GM12801 (cell line): ENCODE results near the gene SHB.

ENCODE experiments used
- TF ChIP-seq, protein P1 (sequence below): IDR thresholded peaks from one replicate; pipeline ENCODE4 v1.5.1; 2011; ENCODE audit warnings: control low read depth; ENCODE audit not compliant: insufficient read length; ENCODE audit errors: extremely low read depth

SHB gene

DNA sequence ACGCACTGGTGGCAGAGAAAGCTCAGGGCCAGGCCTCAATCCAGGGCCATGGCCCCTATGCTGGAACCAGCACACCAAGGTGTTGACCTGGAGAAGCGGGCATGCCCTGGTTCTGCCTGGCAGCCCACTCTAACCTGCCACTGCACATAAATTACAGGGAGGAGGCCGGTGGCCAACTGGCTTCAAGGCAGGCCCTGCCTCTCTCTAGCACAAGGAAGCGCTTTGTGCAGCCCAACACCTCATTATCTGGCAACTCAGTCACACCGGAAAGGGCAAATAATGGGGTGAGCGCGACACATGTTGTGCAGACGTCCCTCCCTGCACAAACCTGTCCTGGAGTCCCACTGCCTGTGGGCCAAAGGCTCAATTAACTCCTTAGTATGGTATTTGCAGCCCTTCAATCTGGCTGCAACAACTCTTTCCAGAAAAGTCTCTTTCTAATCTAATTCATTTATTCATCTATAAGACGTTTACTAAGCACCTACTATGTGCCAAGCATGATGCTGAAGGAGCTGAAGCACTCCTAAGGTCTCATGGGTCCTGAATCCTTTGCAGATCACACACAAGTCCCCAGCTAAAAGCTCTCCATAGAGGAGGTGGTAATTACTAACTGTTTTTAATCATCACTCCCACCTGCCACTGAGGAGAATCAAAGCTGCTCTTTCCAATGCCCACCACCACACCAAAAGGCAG, 24.9 kb downstream of the SHB start:
- TF ChIP-seq, protein P1, sequence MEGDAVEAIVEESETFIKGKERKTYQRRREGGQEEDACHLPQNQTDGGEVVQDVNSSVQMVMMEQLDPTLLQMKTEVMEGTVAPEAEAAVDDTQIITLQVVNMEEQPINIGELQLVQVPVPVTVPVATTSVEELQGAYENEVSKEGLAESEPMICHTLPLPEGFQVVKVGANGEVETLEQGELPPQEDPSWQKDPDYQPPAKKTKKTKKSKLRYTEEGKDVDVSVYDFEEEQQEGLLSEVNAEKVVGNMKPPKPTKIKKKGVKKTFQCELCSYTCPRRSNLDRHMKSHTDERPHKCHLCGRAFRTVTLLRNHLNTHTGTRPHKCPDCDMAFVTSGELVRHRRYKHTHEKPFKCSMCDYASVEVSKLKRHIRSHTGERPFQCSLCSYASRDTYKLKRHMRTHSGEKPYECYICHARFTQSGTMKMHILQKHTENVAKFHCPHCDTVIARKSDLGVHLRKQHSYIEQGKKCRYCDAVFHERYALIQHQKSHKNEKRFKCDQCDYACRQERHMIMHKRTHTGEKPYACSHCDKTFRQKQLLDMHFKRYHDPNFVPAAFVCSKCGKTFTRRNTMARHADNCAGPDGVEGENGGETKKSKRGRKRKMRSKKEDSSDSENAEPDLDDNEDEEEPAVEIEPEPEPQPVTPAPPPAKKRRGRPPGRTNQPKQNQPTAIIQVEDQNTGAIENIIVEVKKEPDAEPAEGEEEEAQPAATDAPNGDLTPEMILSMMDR, result no peak

DNA sequence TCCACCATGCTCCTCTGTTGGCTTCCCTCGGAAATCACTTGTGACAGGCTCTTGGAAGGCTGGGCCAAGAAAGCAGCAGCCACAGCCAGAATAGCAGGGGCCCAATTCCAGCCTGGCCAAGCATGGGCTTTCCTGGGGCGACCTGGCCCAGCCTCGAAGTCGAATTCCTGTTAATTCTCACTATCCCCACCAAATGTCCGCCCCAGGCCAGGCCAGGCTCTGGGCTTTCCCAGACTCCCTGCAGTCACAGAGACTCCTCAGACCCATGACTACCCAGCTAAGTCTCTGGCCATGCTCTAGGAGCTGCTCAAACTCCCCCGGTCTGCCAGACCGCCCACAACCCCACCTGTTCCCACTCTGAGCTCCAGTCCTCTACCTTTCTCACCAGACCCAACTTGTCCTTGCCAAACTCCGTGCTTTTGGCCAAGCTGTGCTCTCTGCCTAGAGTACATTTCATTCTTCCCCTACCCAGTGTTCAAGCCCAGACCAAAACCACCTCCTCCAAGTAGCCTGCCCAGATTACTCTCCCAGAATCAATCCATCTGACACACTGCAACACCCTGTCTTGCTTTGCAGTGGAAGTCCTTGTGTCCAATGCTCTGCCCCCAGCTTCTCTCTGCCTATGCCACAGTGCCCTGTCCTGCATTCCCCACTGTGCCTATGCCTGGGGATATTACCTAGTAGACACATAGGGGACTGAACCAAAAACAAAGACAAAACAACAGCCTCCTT, 26.2 kb downstream of the SHB start:
- TF ChIP-seq, protein P1, result no peak

DNA sequence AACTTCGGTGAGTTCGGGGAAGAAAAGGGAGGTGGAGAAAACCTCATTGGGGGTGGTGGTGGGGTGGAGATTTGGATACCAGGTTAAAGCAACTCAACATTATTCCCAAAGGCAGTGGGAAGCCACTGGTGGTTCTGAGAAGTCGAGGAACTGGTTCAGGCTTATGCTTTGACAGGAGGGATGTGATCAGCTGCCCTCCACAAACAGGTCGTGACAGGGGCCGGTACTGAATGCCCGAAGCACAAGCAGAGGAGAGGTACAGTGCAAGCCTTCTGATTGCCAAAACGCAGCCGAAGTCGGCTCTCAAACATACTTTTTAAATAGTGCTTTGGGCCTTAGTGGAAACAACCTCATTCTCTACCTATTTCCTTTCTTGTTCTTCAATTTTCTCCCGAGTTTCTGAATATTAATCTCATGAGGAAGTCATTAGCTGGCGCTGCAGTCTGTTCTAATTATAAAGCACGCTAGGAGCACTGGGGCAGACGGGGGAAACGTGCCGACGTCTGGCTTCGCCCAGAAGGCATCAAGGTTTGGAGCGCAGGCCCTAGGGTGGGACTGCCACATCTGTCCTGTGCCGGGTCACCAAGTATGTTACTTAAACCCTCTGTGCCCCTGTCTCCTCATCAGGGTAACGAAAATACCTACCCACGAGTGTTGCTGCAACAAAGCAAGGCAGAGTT, 27.3 kb downstream of the SHB start:
- TF ChIP-seq, protein P1, result no peak

DNA sequence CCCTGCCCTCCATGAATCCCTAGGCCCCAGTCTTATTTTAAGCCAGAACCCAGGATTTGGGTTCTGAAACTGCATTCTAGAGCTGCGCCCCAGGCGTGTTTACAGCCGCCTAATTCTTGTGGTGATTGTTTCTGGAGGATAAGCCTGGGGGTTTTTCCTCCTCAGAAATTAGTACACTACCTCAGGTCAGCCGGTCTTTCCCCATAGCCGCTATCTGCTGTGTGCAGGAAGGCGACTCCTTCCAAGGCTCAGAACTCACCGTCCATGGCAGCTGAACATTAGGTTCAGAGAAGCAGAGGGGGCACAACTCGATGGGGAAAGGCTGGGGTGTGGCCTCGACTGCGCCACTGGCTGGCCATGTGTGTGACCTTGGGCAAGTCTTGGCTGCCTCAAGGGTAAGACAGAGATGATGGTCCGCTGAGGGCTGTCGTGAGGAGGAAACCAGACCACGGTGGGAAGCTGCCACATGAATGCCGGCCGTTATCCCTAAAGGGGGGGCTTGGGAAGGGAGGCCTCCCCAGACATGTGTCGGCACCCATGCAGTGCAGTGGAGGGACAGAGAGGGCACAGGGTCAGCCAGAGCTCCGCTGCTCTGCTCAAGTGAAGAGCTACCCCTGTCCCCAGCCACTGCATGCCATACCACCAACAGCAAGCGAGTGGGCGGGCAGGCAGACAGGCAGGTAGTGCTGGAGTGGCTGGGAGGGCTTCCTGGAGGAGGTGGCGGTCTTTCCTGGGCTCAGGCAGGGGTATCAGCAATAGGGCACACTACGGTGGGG, 28.9 kb downstream of the SHB start:
- TF ChIP-seq, protein P1, result no peak

DNA sequence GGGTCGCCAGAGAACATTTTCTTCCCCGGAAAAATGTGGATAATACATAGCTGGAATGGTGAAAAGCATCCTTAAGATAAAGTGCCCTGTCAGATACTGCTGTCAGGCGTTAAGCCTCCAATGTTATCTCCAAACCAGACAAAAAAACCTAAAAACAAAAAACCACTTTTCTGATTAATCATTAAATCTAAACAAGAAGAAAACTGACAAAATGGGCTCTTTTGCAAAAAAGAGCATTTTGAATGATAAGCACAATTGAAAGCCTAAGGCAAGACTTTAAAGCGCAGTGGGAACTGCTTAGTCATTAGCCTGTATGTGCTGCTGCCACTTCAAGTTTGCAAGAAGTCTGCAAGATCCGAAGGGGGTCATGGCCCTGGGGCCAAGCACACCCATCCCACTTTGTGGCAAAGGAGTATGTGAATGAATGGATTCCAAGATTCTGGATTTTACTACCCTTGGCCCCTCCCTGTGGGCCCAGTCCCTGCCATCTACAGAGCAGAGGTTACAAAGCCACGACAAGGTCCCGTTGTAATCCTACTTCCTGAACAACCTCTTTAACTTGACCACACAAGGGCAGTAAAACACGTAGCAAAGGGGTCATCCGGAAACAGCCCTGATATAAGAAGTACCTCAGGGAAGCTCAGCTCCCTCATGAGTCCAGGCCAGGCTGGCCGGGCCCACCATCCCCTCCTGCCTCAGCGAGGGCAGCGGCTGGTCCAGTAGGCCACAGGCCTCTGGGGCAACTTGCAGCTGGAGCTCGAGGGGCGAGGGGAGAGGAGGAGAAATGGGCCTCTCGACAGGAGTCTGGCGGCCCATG, 29.7 kb downstream of the SHB start:
- TF ChIP-seq, protein P1, result no peak

DNA sequence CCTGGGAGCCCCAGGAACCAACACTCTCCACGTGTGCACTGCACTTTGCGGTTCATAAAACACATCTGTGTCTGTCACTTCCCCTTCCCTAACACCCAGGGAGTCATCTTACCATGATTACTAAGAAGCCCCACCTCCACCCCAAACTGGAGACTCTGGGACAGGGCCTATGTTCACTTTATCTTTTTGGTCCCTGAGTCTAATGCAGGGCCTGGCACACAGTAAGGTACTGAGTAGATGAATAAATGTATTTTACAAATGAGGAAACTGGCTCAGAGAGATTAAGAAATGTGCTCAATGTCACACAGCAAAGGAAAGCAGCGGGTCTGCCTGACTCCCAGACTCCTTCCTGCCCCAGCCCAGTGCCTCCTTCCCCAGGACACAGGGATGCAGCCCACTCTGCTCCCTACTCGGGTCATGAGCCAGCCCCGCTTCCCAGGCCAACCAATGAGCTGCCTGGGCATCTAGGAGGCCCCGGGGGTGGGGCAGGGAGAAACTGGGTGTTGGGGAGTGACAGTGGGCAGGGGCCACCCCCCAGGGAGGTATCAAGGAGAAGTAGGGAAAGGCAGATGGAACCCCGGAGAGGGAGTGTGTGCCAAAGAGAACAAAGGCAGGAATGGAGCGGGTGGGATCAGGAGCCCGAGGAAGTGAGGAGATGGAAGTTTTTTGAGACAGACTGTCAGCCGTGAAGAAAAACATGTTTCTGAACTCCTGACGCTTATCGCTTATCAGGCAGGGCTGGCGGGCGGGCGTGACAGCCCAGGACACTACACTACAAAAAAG, 30.5 kb downstream of the SHB start:
- TF ChIP-seq, protein P1, result no peak
